BLaER1 (cell line): ENCODE results near the gene CRYGS.
"Not testable (repeated sequence)": the region's sequence is repeated elsewhere in the genome, so short reads cannot be mapped to it uniquely, and the experiment has no call there.

Experiments
- H3K27ac ChIP-seq: shearing (Covaris generic); formaldehyde crosslinking; 2 replicates; pipeline ENCODE4 v1.8.1; 2022
- H3K27me3 ChIP-seq: shearing (Covaris generic); formaldehyde crosslinking; 2 replicates; pipeline ENCODE4 v1.8.1; 2022
- H3K36me3 ChIP-seq: shearing (Covaris generic); formaldehyde crosslinking; 2 replicates; pipeline ENCODE4 v1.8.1; 2022
- H3K4me1 ChIP-seq: shearing (Covaris generic); formaldehyde crosslinking; 2 replicates; pipeline ENCODE4 v1.8.1; 2022
- H3K4me2 ChIP-seq: shearing (Covaris generic); formaldehyde crosslinking; 2 replicates; pipeline ENCODE4 v1.8.1; 2022
- H3K4me3 ChIP-seq: shearing (Covaris generic); formaldehyde crosslinking; 2 replicates; pipeline ENCODE4 v1.8.1; 2022
- H3K9ac ChIP-seq: shearing (Covaris generic); formaldehyde crosslinking; 2 replicates; pipeline ENCODE4 v1.8.1; 2022
- H3K9me3 ChIP-seq: shearing (Covaris generic); formaldehyde crosslinking; 2 replicates; pipeline ENCODE4 v1.8.1; 2022
- H4K20me1 ChIP-seq: shearing (Covaris generic); formaldehyde crosslinking; 2 replicates; pipeline ENCODE4 v1.8.1; 2022
- Cebpa-rat ChIP-seq: shearing (Covaris generic); IDR thresholded peaks from 2 replicates; pipeline ENCODE4 v1.8.1; 2022

Gene CRYGS

GRCh38 chr3:186582541-186582940, 38.4 kb upstream of the CRYGS start:
- no peak overlapping the region for H3K4me2 ChIP-seq
- H3K27me3 ChIP-seq, result no peaks in the 10 kb centered on the region
- no peak for TF ChIP-seq Cebpa-rat
- H3K9me3 ChIP-seq, result no peaks in the 10 kb centered on the region
- H3K36me3 ChIP-seq, result peaks cover 89% of the 10 kb centered on the region
- H3K27ac ChIP-seq, result no peak overlapping the region
- no peak overlapping the region for H3K9ac ChIP-seq
- no peaks in the 10 kb centered on the region for H4K20me1 ChIP-seq
- H3K4me1 ChIP-seq, result no peaks in the 10 kb centered on the region
- H3K4me3 ChIP-seq, result no peak overlapping the region

GRCh38 chr3:186580785-186581184, 36.6 kb upstream of the CRYGS start:
- no peaks in the 10 kb centered on the region for H3K4me1 ChIP-seq
- no peak overlapping the region for H3K27ac ChIP-seq
- H3K9ac ChIP-seq, result 0 out of 2 replicates have a peak overlapping the region, but pooled peaks have one; percentile 11
- no peak overlapping the region for H3K4me3 ChIP-seq
- no peaks in the 10 kb centered on the region for H3K27me3 ChIP-seq
- no peaks in the 10 kb centered on the region for H4K20me1 ChIP-seq
- H3K9me3 ChIP-seq, result no peaks in the 10 kb centered on the region
- no peak overlapping the region for H3K4me2 ChIP-seq
- H3K36me3 ChIP-seq, result peaks cover 96% of the 10 kb centered on the region
- no peak for TF ChIP-seq Cebpa-rat

GRCh38 chr3:186577521-186577920, 33.3 kb upstream of the CRYGS start:
- Histone ChIP-seq H3K4me2 (no peak overlapping the region), H3K36me3 (peaks cover 96% of the 10 kb centered on the region)
- TF ChIP-seq Cebpa-rat, result no peak

GRCh38 chr3:186571644-186572013, 27.4 kb upstream of the CRYGS start:
- Histone ChIP-seq H3K27me3 (no peaks in the 10 kb centered on the region), H3K4me2 (peak overlapping the region; percentile 96), H3K9ac (peak overlapping the region; percentile 92), H3K9me3 (no peaks in the 10 kb centered on the region), H3K4me3 (peak overlapping the region; percentile 89), H3K36me3 (peaks cover 47% of the 10 kb centered on the region), H3K27ac (no peak overlapping the region), H3K4me1 (peaks cover 33% of the 10 kb centered on the region), H4K20me1 (peaks cover 5% of the 10 kb centered on the region; the same call in 1 of the 2 replicates)
- TF ChIP-seq Cebpa-rat, result no peak

More at GRCh38 chr3:186577521-186577920, 33.3 kb upstream of the CRYGS start:
- Histone ChIP-seq H4K20me1 (no peaks in the 10 kb centered on the region), H3K9me3 (no peaks in the 10 kb centered on the region), H3K4me1 (no peaks in the 10 kb centered on the region), H3K27me3 (no peaks in the 10 kb centered on the region), H3K27ac (no peak overlapping the region), H3K9ac (no peak overlapping the region), H3K4me3 (no peak overlapping the region)

GRCh38 chr3:186570941-186571643, 26.9 kb upstream of the CRYGS start:
- peak overlapping the region; percentile 96 for H3K4me2 ChIP-seq
- TF ChIP-seq Cebpa-rat, result no peak
- H3K9me3 ChIP-seq, result no peaks in the 10 kb centered on the region
- H3K27ac ChIP-seq, result peak overlapping the region; percentile 92
- peaks cover 42% of the 10 kb centered on the region for H3K36me3 ChIP-seq
- peak overlapping the region; percentile 89 for H3K4me3 ChIP-seq
- H4K20me1 ChIP-seq, result peaks cover 5% of the 10 kb centered on the region; the same call in 1 of the 2 replicates
- H3K4me1 ChIP-seq, result peaks cover 38% of the 10 kb centered on the region
- no peaks in the 10 kb centered on the region for H3K27me3 ChIP-seq
- peak overlapping the region; percentile 92 for H3K9ac ChIP-seq

GRCh38 chr3:186570096-186570940, 26.1 kb upstream of the CRYGS start, which contains the start of gene DNAJB11:
DNAJB11 (plus strand) TSS chr3:186570720; CDS start chr3:186570898, 178 bp downstream.
- H3K9ac ChIP-seq, result peak within 1 kb of the TSS; percentile 92
- TF ChIP-seq Cebpa-rat, result no peak; the same call in 1 of the 2 replicates
- no peaks in the 10 kb centered on the region for H3K27me3 ChIP-seq
- no peaks in the 10 kb centered on the region for H3K9me3 ChIP-seq
- H3K27ac ChIP-seq, result peak within 1 kb of the TSS; percentile 92
- peak within 1 kb of the TSS; percentile 89 for H3K4me3 ChIP-seq
- H4K20me1 ChIP-seq, result peaks cover 5% of the 10 kb centered on the region; the same call in 1 of the 2 replicates
- peaks cover 44% of the 10 kb centered on the region for H3K4me1 ChIP-seq
- peak within 1 kb of the TSS; percentile 96 for H3K4me2 ChIP-seq
- H3K36me3 ChIP-seq, result peaks cover 34% of the 10 kb centered on the region

GRCh38 chr3:186569779-186570095, 25.6 kb upstream of the CRYGS start:
- Histone ChIP-seq H3K27ac (peak overlapping the region; percentile 39; the same call in 1 of the 2 replicates), H3K27me3 (no peaks in the 10 kb centered on the region), H3K4me2 (peak overlapping the region; percentile 82), H3K4me1 (peaks cover 44% of the 10 kb centered on the region), H3K4me3 (peak overlapping the region; percentile 89), H4K20me1 (peaks cover 5% of the 10 kb centered on the region; the same call in 1 of the 2 replicates), H3K9me3 (no peaks in the 10 kb centered on the region), H3K36me3 (peaks cover 29% of the 10 kb centered on the region), H3K9ac (peak overlapping the region; percentile 82)
- TF ChIP-seq Cebpa-rat, result no peak

GRCh38 chr3:186569361-186569760, 25.2 kb upstream of the CRYGS start:
- peaks cover 44% of the 10 kb centered on the region for H3K4me1 ChIP-seq
- peak overlapping the region; percentile 89 for H3K4me3 ChIP-seq
- peak overlapping the region; percentile 82 for H3K4me2 ChIP-seq
- not testable (repeated sequence) for H3K27me3 ChIP-seq, H4K20me1 ChIP-seq, H3K9me3 ChIP-seq
- peaks cover 25% of the 10 kb centered on the region for H3K36me3 ChIP-seq
- 0 out of 2 replicates have a peak overlapping the region, but pooled peaks have one; percentile 39 for H3K27ac ChIP-seq
- peak overlapping the region; percentile 82 for H3K9ac ChIP-seq

- Histone ChIP-seq H3K4me3 (peak within 1 kb of the TSS; percentile 85), H3K27me3 (no peaks in the 10 kb centered on the region), H3K4me2 (peak within 1 kb of the TSS; percentile 92), H3K9ac (peak within 1 kb of the TSS; percentile 94), H4K20me1 (peaks cover 5% of the 10 kb centered on the region; the same call in 1 of the 2 replicates), H3K36me3 (peaks cover 18% of the 10 kb centered on the region), H3K4me1 (peaks cover 44% of the 10 kb centered on the region), H3K9me3 (no peaks in the 10 kb centered on the region), H3K27ac (peak within 1 kb of the TSS; percentile 84)
- no peak for TF ChIP-seq Cebpa-rat
These were observed 23.1 kb upstream of the CRYGS start, which contains the start of gene TBCCD1 for GRCh38 chr3:186567072-186567921. TBCCD1 (minus strand) TSS chr3:186567339; CDS start chr3:186564329, 3,010 bp downstream.
